HCEC 1CT (cell line): ENCODE measurements around the gene ZFYVE9.

ENCODE experiments used
- DNase-seq: peaks from one replicate; pipeline ENCODE4 v3.0.0-alpha.2; 2017

The ZFYVE9 gene

DNA sequence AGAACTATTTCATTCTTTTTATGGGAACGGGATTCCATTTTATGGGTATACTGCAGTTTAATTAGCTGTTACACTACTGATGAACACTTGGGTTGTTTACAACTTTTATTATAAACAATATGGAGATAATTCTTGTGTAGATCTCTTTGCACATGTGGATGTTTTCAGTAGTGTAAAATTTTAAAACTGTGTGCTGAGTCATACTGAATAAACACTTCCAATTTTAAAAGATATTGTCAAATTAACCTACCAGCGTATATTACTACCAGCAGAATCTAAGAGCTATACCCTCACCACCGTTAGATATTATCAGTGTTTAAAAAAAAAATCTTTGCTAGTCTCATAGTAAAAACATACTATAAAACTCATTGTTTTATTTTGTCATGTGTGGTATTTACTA lies 118.0 kb downstream of the ZFYVE9 start:
- DNase-seq = no peak

DNA sequence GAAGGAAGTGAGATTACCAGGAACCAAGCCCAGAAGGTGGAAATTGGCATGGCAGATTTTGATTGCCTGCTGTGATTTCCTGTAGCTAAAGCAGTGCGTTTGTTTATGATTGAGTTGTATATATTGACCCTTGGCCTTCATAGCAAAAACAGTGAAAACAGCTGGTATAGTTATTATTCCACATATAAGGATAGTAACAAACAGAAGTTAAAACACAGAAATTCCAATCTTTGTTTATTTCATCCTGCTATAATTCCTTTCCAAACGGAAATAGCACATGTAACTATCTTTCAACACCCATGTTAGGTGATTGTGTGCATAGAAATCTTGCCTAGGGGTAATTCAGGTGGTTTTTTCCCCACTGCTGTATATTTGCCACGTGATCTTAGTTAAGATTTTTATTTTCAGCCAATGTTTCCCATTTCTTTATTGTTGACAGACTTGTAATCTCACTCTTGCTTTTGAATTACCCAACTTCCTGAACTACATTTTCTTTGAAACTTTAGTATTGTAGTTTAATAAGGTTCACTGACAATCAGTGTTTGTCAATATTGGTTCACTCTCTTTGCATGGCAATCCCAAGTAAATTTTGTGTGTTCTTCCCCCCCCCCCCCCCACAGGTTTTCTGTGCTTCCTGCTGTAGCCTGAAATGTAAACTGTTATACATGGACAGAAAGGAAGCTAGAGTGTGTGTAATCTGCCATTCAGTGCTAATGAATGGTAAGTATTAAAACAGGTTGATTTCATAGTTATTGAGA lies 121.4 kb downstream of the ZFYVE9 start:
- no peak for DNase-seq

DNA sequence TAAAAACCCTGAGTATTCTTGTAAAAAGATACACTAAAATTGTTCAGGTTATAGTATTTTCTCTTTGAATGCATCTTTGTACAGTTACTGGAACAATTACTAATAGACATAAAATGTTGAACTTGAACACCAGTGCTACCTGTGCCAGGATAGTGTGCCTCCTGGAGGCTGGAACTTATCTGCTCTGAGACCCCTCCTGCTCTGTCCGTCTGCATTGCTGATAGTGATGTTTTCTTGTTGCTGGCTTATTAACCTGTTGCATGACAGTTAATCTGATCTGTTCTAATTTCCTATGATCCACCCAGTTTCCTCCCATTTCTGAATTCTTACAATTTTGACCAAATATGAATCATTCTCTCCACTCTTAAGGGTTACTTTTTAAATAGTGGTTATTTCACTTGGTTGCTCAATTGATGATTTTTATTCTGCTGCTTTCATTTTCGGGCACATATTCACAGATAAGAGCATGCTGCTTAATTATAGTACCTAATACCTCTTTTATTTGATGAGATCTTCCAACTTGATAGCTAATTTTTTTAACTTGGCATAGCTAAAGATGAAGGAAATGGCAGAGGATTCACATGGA lies 122.7 kb downstream of the ZFYVE9 start:
- no peak for DNase-seq

DNA sequence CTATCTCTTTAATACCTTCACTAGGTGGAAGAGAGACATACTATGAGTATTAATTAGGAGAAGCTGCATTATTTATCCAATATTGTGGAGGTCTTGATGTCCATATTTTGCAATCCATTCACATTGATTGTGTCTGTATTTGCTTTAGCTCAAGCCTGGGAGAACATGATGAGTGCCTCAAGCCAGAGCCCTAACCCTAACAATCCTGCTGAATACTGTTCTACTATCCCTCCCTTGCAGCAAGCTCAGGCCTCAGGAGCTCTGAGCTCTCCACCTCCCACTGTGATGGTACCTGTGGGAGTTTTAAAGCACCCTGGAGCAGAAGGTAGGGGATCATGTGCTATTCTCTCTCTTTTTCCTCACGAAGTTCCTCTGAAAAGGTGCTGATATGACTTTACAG lies 124.6 kb downstream of the ZFYVE9 start:
- DNase-seq = no peak

DNA sequence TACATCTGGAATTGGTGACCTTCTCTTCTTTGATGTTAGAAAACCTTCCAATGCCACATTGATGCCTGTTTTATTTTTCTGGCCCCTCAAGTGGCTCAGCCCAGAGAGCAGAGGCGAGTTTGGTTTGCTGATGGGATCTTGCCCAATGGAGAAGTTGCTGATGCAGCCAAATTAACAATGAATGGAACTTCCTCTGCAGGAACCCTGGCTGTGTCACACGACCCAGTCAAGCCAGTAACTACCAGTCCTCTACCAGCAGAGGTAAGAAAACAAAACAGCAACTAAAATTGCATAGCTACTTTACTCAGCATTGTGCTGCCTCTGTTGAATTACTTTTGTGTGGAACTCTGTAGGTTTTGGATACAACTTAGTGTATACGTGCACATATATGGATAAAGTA lies 126.5 kb downstream of the ZFYVE9 start:
- no peak for DNase-seq

DNA sequence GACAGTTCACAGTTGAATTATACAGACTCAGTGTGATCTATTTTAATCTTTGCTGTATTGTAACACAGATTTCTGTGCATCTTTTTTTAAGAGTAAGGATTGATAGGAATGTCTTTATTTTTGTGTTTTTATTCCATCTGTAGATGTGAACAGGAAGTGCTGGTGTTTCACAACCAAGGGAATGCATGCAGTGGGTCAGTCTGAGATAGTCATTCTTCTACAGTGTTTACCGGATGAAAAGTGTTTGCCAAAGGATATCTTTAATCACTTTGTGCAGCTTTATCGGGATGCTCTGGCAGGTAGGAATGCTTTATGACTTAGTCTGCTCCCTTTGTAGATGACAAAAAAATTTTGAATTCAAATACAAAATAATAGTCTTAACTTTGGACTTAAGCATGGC lies 139.6 kb downstream of the ZFYVE9 start:
- peak; percentile 42 for DNase-seq

DNA sequence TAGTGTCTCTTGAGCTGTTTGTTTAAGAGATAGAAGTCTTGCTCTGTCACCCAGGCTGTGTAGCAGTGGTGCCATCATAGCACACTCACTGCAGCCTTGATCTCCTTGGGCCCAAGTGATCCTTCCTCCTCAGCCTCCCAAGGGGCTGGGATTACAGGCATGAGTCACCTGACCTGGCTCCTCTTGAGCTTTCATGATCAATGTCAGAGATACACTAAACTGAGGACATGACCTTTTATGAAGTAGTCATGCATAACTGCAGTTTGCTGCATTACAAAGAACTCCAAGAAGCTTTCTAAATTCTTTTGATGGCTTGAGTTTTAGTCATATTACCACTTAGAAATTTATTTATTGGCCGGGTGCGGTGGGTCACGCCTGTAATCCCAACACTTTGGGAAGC lies 146.4 kb downstream of the ZFYVE9 start:
- DNase-seq = peak; percentile 61

DNA sequence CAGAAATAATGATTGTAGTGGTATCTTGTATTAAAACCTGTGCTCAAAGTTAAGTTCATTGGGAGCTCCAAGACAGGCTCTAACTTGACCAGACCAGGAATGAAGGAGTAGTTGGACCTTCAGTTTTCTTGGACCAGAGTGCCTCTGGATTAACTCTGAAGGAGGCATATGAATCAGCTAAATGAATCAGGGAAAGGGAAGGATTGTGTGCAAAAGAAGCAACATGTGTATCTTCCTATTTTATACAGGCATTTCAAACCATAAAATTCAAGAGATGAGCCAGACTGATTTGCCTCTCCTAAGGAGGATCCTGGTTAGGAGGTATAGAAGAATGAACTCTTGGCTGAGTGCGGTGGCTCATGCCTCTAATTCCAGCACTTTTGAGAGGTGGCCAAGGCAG lies 152.7 kb downstream of the ZFYVE9 start:
- DNase-seq = no peak

DNA sequence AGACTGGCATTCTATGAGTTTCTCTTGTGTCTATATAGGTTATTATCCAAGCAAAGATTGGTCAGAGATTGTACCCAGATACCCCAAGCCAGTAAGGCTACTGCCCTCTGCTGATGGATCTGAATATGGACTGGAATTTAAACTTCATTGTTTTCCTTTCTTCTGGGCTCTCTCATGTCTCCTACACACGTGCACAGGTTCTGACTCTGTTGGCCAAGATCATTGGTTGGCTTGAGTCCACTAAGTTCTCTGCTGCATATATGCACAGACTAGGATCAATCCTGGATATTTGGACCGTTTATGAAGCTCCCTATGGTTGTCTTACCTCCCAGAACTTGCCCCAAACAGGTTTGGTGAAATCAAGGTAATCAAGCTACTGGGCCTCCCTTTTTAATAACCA lies 154.5 kb downstream of the ZFYVE9 start:
- peak; percentile 65 for DNase-seq

DNA sequence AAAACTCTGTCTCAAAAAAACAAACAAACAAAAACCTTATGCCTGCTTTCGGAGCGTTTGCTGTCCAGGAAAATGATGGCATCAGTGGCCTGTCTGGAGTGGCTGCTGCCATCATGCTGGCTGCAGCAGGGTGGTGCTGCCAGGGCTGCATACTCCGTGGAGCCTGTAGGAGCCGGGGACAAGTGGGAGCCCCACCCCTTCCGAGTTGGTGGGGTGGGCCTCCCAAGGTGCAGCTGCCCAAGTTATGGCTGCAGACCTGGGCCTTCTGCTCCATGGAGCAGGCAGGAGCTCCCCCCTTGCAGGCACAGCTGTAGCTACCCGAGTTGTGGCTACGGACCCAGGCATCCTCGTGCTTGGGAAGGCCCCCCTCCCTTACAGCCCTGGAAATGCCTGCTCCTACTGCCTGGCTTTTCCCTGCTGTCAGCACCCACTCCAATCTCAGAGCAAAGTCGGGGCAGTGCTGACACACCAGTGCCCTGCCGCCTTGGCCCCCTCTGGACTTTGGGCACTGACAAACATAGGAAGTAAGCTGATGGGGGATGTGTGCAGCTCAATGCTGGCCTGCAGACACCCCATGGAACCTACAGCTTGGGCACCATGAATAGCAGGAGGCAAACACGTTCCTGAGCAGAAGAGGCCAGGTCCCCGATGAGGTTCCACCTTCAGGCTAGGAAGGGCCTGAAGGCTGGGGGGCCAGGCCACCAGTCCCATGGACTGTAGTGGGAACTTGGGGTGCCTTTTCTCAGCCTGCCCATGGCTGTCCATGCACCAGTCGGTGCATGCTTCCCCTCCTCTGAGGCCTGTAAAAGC lies 163.7 kb downstream of the ZFYVE9 start:
- DNase-seq = no peak

DNA sequence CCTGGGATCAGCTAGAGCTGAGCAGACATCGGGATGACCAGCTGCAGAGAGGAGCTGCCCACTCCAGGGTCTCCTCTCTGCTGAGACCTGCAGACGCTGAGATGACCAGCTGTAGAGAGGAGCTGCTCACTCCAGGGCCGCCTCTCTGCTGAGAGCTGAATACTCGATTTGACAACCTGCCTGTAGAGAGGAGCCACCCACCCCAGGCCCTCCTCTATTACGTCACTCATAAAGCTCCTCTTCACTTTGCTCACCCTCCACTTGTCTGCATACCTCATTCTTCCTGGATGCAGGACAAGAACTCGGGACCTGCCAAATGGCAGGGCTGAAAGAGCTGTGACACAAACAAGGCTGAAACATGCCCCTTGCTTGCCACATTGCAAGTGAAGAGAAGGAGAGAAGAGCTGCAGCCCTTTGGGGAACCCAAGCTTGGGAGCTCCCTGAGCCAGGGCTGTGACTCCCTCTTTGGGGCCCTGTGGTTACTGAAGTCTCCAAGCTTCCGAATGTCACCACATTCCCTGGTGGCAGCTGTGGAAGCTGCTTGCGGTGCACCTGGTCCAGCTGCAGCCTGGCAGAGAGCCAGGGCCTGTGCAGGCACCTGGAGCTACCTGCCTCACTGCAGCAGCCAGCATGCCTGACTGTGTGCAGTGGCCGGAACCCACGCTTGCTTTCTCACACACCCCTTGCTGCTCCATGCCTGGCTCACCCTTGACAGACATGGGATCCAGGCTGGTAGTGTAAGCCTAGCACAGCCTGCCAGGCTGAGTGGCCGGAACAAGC lies 164.5 kb downstream of the ZFYVE9 start:
- no peak for DNase-seq

DNA sequence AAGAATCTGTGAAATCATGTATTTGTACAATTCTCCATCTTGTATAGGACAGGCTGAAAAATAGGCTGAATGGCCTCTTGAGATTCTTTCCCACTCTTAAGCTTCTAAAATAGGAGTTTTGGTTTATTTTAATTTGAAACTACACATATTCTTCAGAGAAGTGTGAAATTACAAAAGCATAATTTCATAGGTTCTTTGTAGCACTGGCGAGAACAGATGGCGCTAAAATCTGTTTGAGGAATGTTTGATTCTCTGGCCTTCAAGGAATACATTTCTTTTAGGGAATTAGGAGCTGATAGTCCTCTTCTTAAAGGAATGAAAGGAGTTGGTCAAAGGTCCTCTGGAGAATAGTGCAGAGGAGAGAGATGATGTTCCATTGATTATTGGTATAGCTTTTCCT lies 179.2 kb downstream of the ZFYVE9 start:
- no peak for DNase-seq

DNA sequence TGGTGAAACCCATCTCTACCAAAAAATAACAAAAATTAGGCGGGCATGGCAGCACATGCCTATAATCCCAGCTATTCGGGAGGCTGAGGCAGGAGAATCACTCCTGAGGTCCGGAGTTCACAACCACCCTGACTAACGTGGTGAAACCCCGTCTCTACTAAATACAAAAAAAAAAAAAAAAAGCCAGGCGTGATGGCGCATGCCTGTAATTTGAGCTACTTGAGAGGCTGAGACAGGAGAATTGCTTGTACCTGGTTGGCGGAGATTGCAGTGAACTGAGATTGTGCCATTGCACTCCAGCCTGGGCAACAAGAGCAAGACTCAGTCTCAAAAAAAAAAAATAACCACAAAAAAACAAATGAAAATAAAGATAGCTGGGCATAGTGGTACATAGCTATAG lies 181.8 kb downstream of the ZFYVE9 start:
- DNase-seq = no peak

DNA sequence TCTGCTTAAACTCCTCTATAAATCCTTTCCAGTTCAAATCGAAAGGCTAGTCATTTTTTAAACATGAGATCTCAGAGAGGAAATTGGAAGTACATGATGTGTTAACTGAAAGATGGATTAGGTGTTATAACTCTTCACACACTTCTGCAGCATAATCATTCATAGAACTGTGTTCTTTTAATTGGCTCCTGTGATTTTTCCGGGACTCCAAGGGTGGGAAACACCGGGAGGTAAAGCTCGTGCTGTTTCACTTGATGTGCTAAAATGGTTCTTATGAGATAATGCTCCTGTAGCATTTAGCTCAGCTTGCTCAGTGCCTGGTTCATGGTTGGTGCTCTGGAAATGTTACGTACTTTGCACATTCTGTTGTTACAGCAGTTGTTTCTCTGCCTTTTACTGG lies 183.9 kb downstream of the ZFYVE9 start:
- DNase-seq = no peak

DNA sequence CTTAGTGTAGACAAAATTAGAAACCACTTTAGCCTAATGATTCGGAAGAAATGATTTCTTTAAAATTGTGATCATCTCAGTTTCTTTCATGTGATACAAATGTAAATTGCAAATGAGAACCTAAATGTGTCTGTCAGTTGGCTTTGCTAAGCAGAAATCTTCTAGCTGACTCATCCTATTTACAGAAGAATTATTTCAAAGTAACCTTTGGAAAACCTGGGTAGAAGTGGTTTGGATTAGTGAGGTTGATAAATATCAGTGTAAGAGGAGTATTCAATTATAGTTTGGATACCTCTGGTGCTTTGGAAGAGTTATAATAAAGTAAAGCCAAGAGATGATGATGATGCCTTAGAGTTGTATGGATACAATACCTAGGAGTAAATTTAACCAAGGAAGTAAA lies 186.7 kb downstream of the ZFYVE9 start:
- no peak for DNase-seq

DNA sequence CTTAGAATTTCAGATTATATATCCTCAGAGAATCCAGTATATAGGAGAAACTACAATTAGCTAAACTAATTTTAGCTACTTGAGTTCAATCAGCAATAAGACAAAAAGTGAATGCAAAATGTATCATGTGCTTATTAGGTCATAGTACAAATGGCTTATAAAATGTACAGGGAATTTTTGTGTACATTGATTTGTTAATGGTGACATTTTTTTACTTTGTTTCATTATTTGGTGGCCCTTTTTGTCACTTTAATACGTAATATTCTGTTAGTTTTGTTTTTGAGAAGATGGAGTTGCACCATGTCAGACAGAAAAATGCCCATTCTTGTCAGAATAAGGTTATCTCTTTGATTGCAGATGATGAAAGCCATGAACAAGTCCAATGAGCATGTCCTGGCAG lies 190.5 kb downstream of the ZFYVE9 start:
- no peak for DNase-seq

DNA sequence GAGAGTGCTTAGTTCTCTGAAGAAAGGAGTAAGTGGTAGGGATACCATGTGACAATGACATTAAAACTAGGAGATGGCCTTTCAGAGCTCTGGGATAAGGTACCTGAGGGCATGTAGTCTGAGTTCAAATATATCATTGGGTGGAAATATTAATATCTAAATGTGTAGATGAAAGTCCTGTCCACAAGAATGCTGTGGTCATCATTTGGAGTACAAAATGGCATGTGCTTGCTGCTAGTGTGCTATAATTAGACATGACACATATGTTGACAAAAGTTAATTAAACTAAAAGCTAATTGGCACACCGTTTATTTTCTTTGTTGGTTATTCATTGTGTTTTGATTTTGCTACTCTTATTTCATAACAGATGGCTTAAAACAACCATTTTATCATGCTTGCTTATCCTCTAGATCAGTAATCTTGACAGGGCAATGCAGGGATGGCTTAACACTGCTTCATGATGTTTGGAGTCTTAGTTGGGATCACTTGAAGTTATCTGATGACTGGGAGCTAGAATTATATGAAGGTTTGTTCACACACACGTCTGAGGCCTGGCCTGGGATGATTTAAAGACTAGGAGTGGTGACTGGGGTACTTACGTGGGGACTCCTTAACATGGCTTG lies 193.1 kb downstream of the ZFYVE9 start:
- no peak for DNase-seq

DNA sequence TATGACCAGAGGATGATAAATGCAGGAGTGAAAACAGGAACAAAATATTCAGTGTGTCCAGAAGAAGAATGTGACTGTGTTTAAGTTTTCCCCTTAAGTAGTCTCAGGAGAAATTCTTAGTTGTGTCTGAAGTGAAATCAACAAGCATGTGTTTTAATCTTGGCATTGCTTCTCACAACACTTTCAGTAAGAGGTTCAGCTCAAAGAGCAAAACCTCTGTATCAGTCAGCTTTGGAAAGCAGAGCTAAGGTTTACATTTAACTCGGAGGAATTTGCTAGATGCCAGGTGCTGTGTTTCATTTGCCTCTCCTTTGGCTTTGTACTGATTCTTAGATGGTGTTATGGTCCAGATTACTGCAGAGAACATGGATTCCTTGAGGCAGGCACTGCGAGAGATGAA lies 195.6 kb downstream of the ZFYVE9 start:
- no peak for DNase-seq

DNA sequence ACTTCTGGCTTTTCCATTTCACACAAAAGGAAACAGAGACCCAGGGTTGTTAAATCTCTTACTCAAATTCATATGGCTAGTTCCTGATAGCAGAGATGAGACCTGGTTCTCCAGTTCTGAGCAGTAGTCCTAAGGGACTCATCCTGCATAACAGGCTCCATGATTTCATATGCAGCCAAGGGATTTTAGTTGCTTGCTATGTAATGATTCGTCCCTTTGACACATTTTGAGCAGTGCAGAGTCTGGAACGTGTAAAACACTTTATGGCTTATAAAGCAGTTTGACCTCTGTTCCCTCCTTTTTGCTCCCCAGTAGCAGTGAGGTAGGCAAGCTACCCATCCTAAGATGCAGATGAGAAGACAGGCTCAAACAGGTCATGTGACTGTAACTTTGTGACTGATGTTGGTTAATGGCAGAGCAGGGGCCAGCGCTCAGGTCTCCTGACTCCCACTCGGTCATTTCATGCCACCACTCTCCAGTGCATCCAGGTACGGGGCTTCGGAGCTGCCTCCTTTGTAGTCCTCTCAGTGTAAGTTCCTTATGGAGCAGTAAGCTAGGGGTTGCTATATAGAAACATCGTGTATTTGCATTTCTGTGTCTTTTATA lies 199.9 kb downstream of the ZFYVE9 start:
- DNase-seq = no peak

DNA sequence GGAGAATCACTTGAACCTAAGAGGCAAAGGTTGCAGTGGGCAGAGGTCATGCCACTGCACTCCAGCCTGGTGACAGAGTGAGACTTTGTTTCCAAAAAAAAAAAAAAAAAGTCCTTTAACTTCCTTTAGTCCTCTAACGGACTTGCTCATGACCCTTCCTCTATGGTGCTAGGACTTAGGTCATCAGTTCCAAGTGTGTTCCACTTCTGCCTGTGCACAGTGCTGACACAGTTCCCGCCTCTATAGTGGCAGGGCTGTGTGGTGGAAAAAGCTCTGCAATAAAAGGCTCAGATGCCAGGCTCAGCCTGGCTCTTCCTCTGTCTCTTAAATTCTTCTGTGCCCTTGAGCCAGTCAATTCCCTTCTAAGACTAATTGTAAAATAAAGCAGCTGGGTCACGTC lies 202.1 kb downstream of the ZFYVE9 start:
- DNase-seq = no peak

DNA sequence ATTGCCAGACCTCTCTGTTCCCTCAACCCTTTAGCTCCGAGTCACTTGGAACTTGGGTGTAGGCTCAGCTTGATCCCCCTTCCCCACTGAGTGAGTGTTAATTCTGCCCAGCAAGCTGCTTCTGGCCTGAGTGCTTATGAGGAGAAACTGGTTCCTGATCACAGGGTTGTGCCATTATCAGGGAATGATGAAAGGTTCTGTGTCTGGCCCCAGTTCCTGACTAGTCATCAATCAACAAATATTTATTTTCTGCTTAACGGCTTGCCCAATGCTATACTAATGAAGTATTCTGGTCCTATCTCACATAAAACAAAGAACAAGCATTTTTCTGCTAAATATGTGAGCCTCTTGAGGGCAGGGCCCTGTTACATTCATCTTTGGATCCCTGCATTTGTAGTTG lies 203.4 kb downstream of the ZFYVE9 start:
- no peak for DNase-seq

DNA sequence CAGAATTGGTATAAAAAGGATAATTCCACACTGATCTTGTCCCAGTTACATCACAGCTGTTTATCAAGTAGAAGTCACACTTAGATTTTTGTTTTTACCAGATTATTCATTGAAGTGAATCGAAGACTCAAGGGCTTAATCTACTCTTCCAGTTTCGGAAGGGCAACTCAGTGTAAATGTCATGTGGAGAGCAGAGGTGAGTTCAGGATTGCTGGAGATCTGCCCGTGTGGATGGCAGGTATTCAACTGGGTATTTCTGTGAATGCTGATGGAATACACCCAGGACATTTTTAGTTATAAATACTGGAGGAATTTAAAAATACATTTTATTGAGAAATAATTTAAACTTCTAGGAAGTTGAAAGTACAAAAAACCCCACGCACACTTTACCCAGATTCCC lies 204.8 kb downstream of the ZFYVE9 start:
- no peak for DNase-seq
